Sigmoid colon (tissue), 4 donors: ENCODE results near the gene DENND6B.

Experiments used
- CTCF ChIP-seq, 4 experiments: fragments of 450-650 bp in 3 of 4; fragments of 200-600 bp in 1 of 4; IDR thresholded peaks; one replicate each; pipeline ENCODE4 v1.5.1; 2016 to 2019; ENCODE audit warnings: antibody characterized with exemption in 4 of 4, mild to moderate bottlenecking in 3 of 4, moderate library complexity in 2 of 4
- POLR2A ChIP-seq, 2 donors: fragments of 450-650 bp; IDR thresholded peaks; one replicate each; pipeline ENCODE4 v1.6.1; 2016; ENCODE audit warnings: antibody characterized with exemption in 2 of 2, mild to moderate bottlenecking in 2 of 2, moderate library complexity in 2 of 2
- POLR2AphosphoS5 ChIP-seq, 4 donors: sonication (generic); formaldehyde crosslinking; IDR thresholded peaks; one replicate each; pipeline ENCODE4 v1.6.1; 2017; ENCODE audit warnings: antibody characterized with exemption in 4 of 4

- TF ChIP-seq CTCF (IDR thresholded peaks at IDR 0.05) (no peak), POLR2A (IDR thresholded peaks at IDR 0.05) (no peak), POLR2AphosphoS5 (IDR thresholded peaks at IDR 0.05) (no peak)
Measured at GRCh38 chr22:50347157-50347556, 20.3 kb upstream of the DENND6B start.
